PC-9 (cell line): Measurements from ENCODE around the gene NOXO1. TPM values are rescaled to one million over a fixed set of nuclear protein-coding genes. Genes with fewer than 3 reads are reported as not detected.
A peak's percentile ranks its signal among the peaks of the same experiment; 100 is the strongest.

Source experiments
- BruUV-seq: library from RNA; stranded (reverse); fragments of 400-500 nt; replicated peaks from 2 replicates; lab custom pipeline; 2021; lab: Mats Ljungman, UMichigan
- CTCF ChIA-PET: fragments of 300-600 bp; sonication (Branson Sonifier 250); formaldehyde crosslinking; loops from one replicate; lab custom pipeline; 2022; ENCODE audit warnings: antibody characterized with exemption; lab: Charles Lee
- POLR2A ChIA-PET: fragments of 300-600 bp; sonication (Branson Sonifier 250); formaldehyde crosslinking; loops from one replicate; lab custom pipeline; 2022; ENCODE audit warnings: antibody characterized with exemption; ENCODE audit not compliant: unreplicated experiment; lab: Charles Lee
- DNase-seq, 2 experiments: peaks; one replicate each; pipeline versions ENCODE4 v3.0.0 to v3.0.0-alpha.2; 2015 to 2022; ENCODE audit warnings: mixed read lengths in 1 of 2
- H2AFZ ChIP-seq: fragments of 200-600 bp; sonication (generic); 2 replicates; pipeline ENCODE4 v1.8.1; 2017; ENCODE audit warnings: antibody characterized with exemption
- H3F3A ChIP-seq: fragments of 200-600 bp; sonication (generic); 2 replicates; pipeline ENCODE4 v1.8.1; 2017; ENCODE audit warnings: antibody characterized with exemption, mild to moderate bottlenecking, low read depth; ENCODE audit not compliant: insufficient read depth
- H3K27ac ChIP-seq: fragments of 200-600 bp; sonication (generic); 2 replicates; pipeline ENCODE4 v1.6.1; 2016; ENCODE audit warnings: mixed run types
- H3K27me3 ChIP-seq: fragments of 200-600 bp; sonication (generic); 2 replicates; pipeline ENCODE4 v1.6.1; 2016; ENCODE audit warnings: low read depth, mixed run types; ENCODE audit not compliant: insufficient read depth
- H3K36me3 ChIP-seq: fragments of 200-600 bp; sonication (generic); 2 replicates; pipeline ENCODE4 v1.6.1; 2016; ENCODE audit warnings: low read depth, mixed run types
- H3K4me1 ChIP-seq: fragments of 200-600 bp; sonication (generic); replicated peaks from 2 replicates; pipeline ENCODE4 v1.6.1; 2016; ENCODE audit warnings: mixed run types; ENCODE audit not compliant: insufficient read depth
- H3K4me2 ChIP-seq: fragments of 200-600 bp; sonication (generic); 2 replicates; pipeline ENCODE4 v1.6.1; 2017; ENCODE audit warnings: mixed run types
- H3K4me3 ChIP-seq: fragments of 200-600 bp; sonication (generic); 2 replicates; pipeline ENCODE4 v1.6.1; 2016; ENCODE audit warnings: mixed run types
- H3K79me2 ChIP-seq: fragments of 200-600 bp; sonication (generic); 2 replicates; pipeline ENCODE4 v1.6.1; 2017; ENCODE audit warnings: low read depth, mixed run types
- H3K9me2 ChIP-seq: fragments of 200-600 bp; sonication (generic); 2 replicates; pipeline ENCODE4 v1.8.1; 2017; ENCODE audit warnings: mild to moderate bottlenecking; ENCODE audit not compliant: insufficient read depth
- H3K9me3 ChIP-seq: fragments of 200-600 bp; sonication (generic); 2 replicates; pipeline ENCODE4 v1.8.1; 2016; ENCODE audit warnings: low read depth; ENCODE audit not compliant: insufficient read depth
- H4K20me1 ChIP-seq: fragments of 200-600 bp; sonication (generic); 2 replicates; pipeline ENCODE4 v1.8.1; 2017; ENCODE audit not compliant: insufficient read depth
- CTCF ChIP-seq: fragments of 200-600 bp; sonication (generic); conservative IDR thresholded peaks from 2 replicates; pipeline ENCODE4 v1.6.1; 2017; ENCODE audit warnings: mixed run types, antibody characterized with exemption, mild to moderate bottlenecking, moderate library complexity
- EZH2 ChIP-seq: fragments of 200-600 bp; sonication (generic); IDR thresholded peaks from 2 replicates; pipeline ENCODE4 v1.8.0; 2017; ENCODE audit warnings: antibody characterized with exemption, low read depth
- intact Hi-C: fragments of 100-400 bp; cut with micrococcal nuclease; formaldehyde crosslinking; loops from one replicate; pipeline ENCODE4 v1.10.0; 2022; ENCODE audit not compliant: unreplicated experiment
- total RNA-seq: library from RNA; stranded (reverse); gene quantifications from 2 replicates; pipeline ENCODE4 v1.2.3, GENCODE V29; 2021

The NOXO1 gene
- total RNA-seq, 1 experiment from 2014 or later = 11.1 TPM

GRCh38 chr16:1929578-1930337, 51.5 kb downstream of the NOXO1 start:
- Histone ChIP-seq H3K4me2 (peak overlapping the region; percentile 66), H3K79me2 (no peaks in the 10 kb centered on the region), H3K27ac (no peak overlapping the region), H3K9me2 (no peaks in the 10 kb centered on the region), H3F3A (no peaks in the 10 kb centered on the region; the same call in 1 of the 2 replicates), H4K20me1 (no peaks in the 10 kb centered on the region), H3K27me3 (no peaks in the 10 kb centered on the region), H3K4me1 (peaks cover under 1% of the 10 kb centered on the region; the same call in 1 of the 2 replicates), H2AFZ (peak overlapping the region; percentile 94), H3K4me3 (peak overlapping the region; percentile 67), H3K36me3 (no peaks in the 10 kb centered on the region), H3K9me3 (no peaks in the 10 kb centered on the region)
- DNase-seq = peak; percentile 50 to 94
- POLR2A ChIA-PET = interaction anchor here (0.6 kb wide), 1 partner anchor 28 kb away, joined by 9 read pairs; no protein-coding TSS in a partner anchor
- intact Hi-C loops = loop anchor here (1.0 to 2.0 kb wide), 2 partner anchors 59 to 63 kb away; no protein-coding TSS in a partner anchor
- no peak for TF ChIP-seq EZH2
- TF ChIP-seq CTCF = peak; percentile 87; the same call in 1 of the 2 replicates
- no TSS peak for BruUV-seq
- CTCF ChIA-PET = interaction anchor here (0.5 to 1.0 kb wide), 8 partner anchors 26 to 225 kb away, joined by 3 to 8 read pairs (median 4); partner anchors contain the start of gene TRAF7

GRCh38 chr16:1929105-1929504, 52.2 kb downstream of the NOXO1 start:
- peak overlapping the region; percentile 94 for H2AFZ ChIP-seq
- H3K36me3 ChIP-seq = no peaks in the 10 kb centered on the region
- intact Hi-C loops = loop anchor here (1.0 to 2.0 kb wide), 2 partner anchors 59 to 62 kb away; no protein-coding TSS in a partner anchor
- no peaks in the 10 kb centered on the region for H3K27me3 ChIP-seq
- H3K9me2 ChIP-seq = no peaks in the 10 kb centered on the region
- H3K79me2 ChIP-seq = no peaks in the 10 kb centered on the region
- peaks cover 4% of the 10 kb centered on the region; the same call in 1 of the 2 replicates for H3F3A ChIP-seq
- BruUV-seq = no TSS peak
- POLR2A ChIA-PET = interaction anchor here (0.6 to 0.7 kb wide), 2 partner anchors 27 to 146 kb away, joined by 4 to 9 read pairs; partner anchors contain the start of gene NUBP2
- peak overlapping the region; percentile 67 for H3K4me3 ChIP-seq
- peaks cover 2% of the 10 kb centered on the region; the same call in 1 of the 2 replicates for H3K4me1 ChIP-seq
- peak in 1 of 2 experiments; percentile 42 for DNase-seq
- CTCF ChIA-PET = interaction anchor here (0.5 to 1.0 kb wide), 8 partner anchors 27 to 226 kb away, joined by 3 to 8 read pairs (median 4); partner anchors contain the start of gene TRAF7
- H3K4me2 ChIP-seq = peak overlapping the region; percentile 66
- H4K20me1 ChIP-seq = no peaks in the 10 kb centered on the region
- TF ChIP-seq EZH2 = no peak
- TF ChIP-seq CTCF = no peak
- no peak overlapping the region for H3K27ac ChIP-seq
- H3K9me3 ChIP-seq = no peaks in the 10 kb centered on the region

Other genes with a start within 250 kb of the NOXO1 start
- 49.0 and 87.8 TPM in 2 replicates for gene NME3, start 209.9 kb downstream of the NOXO1 start, total RNA-seq
- 24.2 and 32.4 TPM in 2 replicates for gene EME2, start 208.7 kb downstream of the NOXO1 start, total RNA-seq
- 201 and 247 TPM in 2 replicates for gene MRPS34, start 208.3 kb downstream of the NOXO1 start, total RNA-seq
- 58.2 and 86.6 TPM in 2 replicates for gene SPSB3, start 198.9 kb downstream of the NOXO1 start, total RNA-seq
- gene NUBP2, start 198.5 kb downstream of the NOXO1 start, total RNA-seq = 80.0 and 103 TPM in 2 replicates
- gene IGFALS, start 187.8 kb downstream of the NOXO1 start, total RNA-seq = 0.18 TPM in 1 of 2 replicates, not detected in the other
- gene HAGH, start 154.6 kb downstream of the NOXO1 start, total RNA-seq = 51.8 and 74.5 TPM in 2 replicates
- gene FAHD1, start 154.3 kb downstream of the NOXO1 start, total RNA-seq = 26.8 and 41.2 TPM in 2 replicates
- not detected in 2 replicates for gene MEIOB, start 109.3 kb downstream of the NOXO1 start, total RNA-seq
- not detected in 2 replicates for gene HS3ST6, start 63.1 kb downstream of the NOXO1 start, total RNA-seq
- gene MSRB1, start 38.3 kb downstream of the NOXO1 start, total RNA-seq = 49.4 and 54.9 TPM in 2 replicates
- 0.44 TPM in 1 of 2 replicates, not detected in the other for gene RPL3L, start 26.8 kb downstream of the NOXO1 start, total RNA-seq
- 181 and 190 TPM in 2 replicates for gene NDUFB10, start 21.9 kb downstream of the NOXO1 start, total RNA-seq
- 3,808 and 4,468 TPM in 2 replicates for gene RPS2, start 16.6 kb downstream of the NOXO1 start, total RNA-seq
- not detected in 2 replicates for gene RNF151, start 14.6 kb downstream of the NOXO1 start, total RNA-seq
- 51.3 and 66.4 TPM in 2 replicates for gene TBL3, start 9.4 kb downstream of the NOXO1 start, total RNA-seq
- 59.7 and 63.8 TPM in 2 replicates for gene GFER, start 2.7 kb upstream of the NOXO1 start, total RNA-seq
- 4.3 and 4.5 TPM in 2 replicates for gene SYNGR3, start 8.5 kb upstream of the NOXO1 start, total RNA-seq
- gene ZNF598, start 28.4 kb upstream of the NOXO1 start, total RNA-seq = 68.4 and 72.5 TPM in 2 replicates
- gene NPW, start 38.3 kb upstream of the NOXO1 start, total RNA-seq = 4.0 and 8.1 TPM in 2 replicates
- 104 and 144 TPM in 2 replicates for gene NHERF2, start 45.4 kb upstream of the NOXO1 start, total RNA-seq
- gene NTHL1, start 66.4 kb upstream of the NOXO1 start, total RNA-seq = 47.3 and 66.6 TPM in 2 replicates
- 166 and 170 TPM in 2 replicates for gene TSC2, start 66.5 kb upstream of the NOXO1 start, total RNA-seq
- gene PKD1, start 154.4 kb upstream of the NOXO1 start, total RNA-seq = 91.5 and 105 TPM in 2 replicates
- 29.5 and 31.3 TPM in 2 replicates for gene RAB26, start 167.2 kb upstream of the NOXO1 start, total RNA-seq
- gene TRAF7, start 174.3 kb upstream of the NOXO1 start, total RNA-seq = 166 and 199 TPM in 2 replicates
- gene CASKIN1, start 215.1 kb upstream of the NOXO1 start, total RNA-seq = 2.1 and 3.3 TPM in 2 replicates
- gene MLST8, start 224.0 kb upstream of the NOXO1 start, total RNA-seq = 66.3 and 74.2 TPM in 2 replicates
- 17.1 and 24.6 TPM in 2 replicates for gene BRICD5, start 229.4 kb upstream of the NOXO1 start, total RNA-seq
- 20.2 and 23.4 TPM in 2 replicates for gene PGP, start 233.4 kb upstream of the NOXO1 start, total RNA-seq
- gene E4F1, start 242.1 kb upstream of the NOXO1 start, total RNA-seq = 38.8 and 41.1 TPM in 2 replicates